ENCODE data around the gene CCND1. TPM values are rescaled to one million over a fixed set of nuclear protein-coding genes. Genes with fewer than 3 reads are reported as not detected.

Gene CCND1
- total RNA-seq, 4 donors from 2014 or later = 54.4 to 92.7 (median 62.0) TPM

- no peak for DNase-seq (ENCODE audit: extremely low spot score)
- H3K27ac ChIP-seq (replicated peaks in 1 of 4) = no peak overlapping the region
Measured at GRCh38 chr11:69660001-69660500, 19.1 kb downstream of the CCND1 start.

DNA sequence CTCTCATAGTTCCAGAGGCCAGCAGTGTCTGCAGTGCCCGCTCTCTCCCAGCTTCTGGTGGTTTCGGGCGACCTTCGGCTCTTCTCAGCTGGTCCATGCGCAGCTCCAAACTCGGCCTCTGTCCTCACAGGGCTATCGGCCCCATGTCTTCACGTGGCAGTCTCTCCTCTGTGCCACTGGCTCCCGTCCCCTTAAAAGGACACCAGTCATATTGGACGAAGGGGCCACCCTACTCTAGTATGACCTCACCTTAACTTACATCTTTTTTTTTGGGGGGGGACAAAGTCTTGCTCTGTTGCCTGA is 20.4 kb downstream of the CCND1 start:
- H3K4me1 ChIP-seq = peaks cover 0 to 6% (median 0%) of the 10 kb centered on the region in 4 donors
- no peak for DNase-seq (ENCODE audit: extremely low spot score)
- no peak overlapping the region for H3K4me3 ChIP-seq
- H3K27ac ChIP-seq (replicated peaks in 1 of 4) = no peak overlapping the region
- intact Hi-C loops (cut with DNase I) = no loop called here
- no peak for TF ChIP-seq CTCF (IDR thresholded peaks at IDR 0.05)
- no peak for TF ChIP-seq POLR2AphosphoS5 (IDR thresholded peaks at IDR 0.05)
- no peak for TF ChIP-seq POLR2A (IDR thresholded peaks at IDR 0.05; ENCODE audit: low read depth)
- TF ChIP-seq EP300 (IDR thresholded peaks at IDR 0.05) = no peak
- whole genome bisulfite sequencing = 69% methylated on average over 10 of the region's 10 CpGs
- peaks cover 16 to 57% (median 44%) of the 10 kb centered on the region in 4 donors for H3K36me3 ChIP-seq
- no peaks in the 10 kb centered on the region for H3K27me3 ChIP-seq
- no peaks in the 10 kb centered on the region for H3K9me3 ChIP-seq

More at GRCh38 chr11:69660001-69660500, 19.1 kb downstream of the CCND1 start:
- Histone ChIP-seq H3K36me3 (peaks cover 16 to 43% (median 32%) of the 10 kb centered on the region in 4 donors), H3K9me3 (no peaks in the 10 kb centered on the region), H3K4me1 (peaks cover 0 to 6% (median 0%) of the 10 kb centered on the region in 4 donors), H3K4me3 (no peak overlapping the region), H3K27me3 (no peaks in the 10 kb centered on the region)
- TF ChIP-seq POLR2AphosphoS5 (IDR thresholded peaks at IDR 0.05) = no peak
- intact Hi-C loops (cut with DNase I) = no loop called here
- WGBS = 93% methylated on average over 3 of the region's 4 CpGs

GRCh38 chr11:69662021-69662698 is 21.2 kb downstream of the CCND1 start:
- DNase-seq (ENCODE audit: extremely low spot score) = no peak
- intact Hi-C loops (cut with DNase I) = no loop called here
- no peaks in the 10 kb centered on the region for H3K27me3 ChIP-seq
- TF ChIP-seq POLR2AphosphoS5 (IDR thresholded peaks at IDR 0.05) (no peak), POLR2A (IDR thresholded peaks at IDR 0.05; ENCODE audit: low read depth) (no peak), EP300 (IDR thresholded peaks at IDR 0.05) (no peak), CTCF (IDR thresholded peaks at IDR 0.05) (no peak)
- 69% methylated on average over 16 of the region's 16 CpGs for whole genome bisulfite sequencing
- peaks cover 0 to 6% (median 0%) of the 10 kb centered on the region in 4 donors for H3K4me1 ChIP-seq
- no peaks in the 10 kb centered on the region for H3K9me3 ChIP-seq
- no peak overlapping the region for H3K4me3 ChIP-seq
- peaks cover 16 to 65% (median 51%) of the 10 kb centered on the region in 4 donors for H3K36me3 ChIP-seq
- H3K27ac ChIP-seq (replicated peaks in 1 of 4) = no peak overlapping the region

GRCh38 chr11:69662806-69663205 is 21.9 kb downstream of the CCND1 start:
- intact Hi-C loops (cut with DNase I) = no loop called here
- WGBS = 94% methylated on average over 13 of the region's 13 CpGs
- peaks cover 0 to 5% (median 0%) of the 10 kb centered on the region in 4 donors for H3K4me1 ChIP-seq
- no peak for TF ChIP-seq POLR2A (IDR thresholded peaks at IDR 0.05; ENCODE audit: low read depth)
- no peak for TF ChIP-seq EP300 (IDR thresholded peaks at IDR 0.05)
- no peak for TF ChIP-seq POLR2AphosphoS5 (IDR thresholded peaks at IDR 0.05)
- no peak for TF ChIP-seq CTCF (IDR thresholded peaks at IDR 0.05)
- H3K27me3 ChIP-seq = no peaks in the 10 kb centered on the region
- no peak overlapping the region for H3K4me3 ChIP-seq
- peaks cover 19 to 71% (median 58%) of the 10 kb centered on the region in 4 donors for H3K36me3 ChIP-seq
- no peaks in the 10 kb centered on the region for H3K9me3 ChIP-seq
- no peak for DNase-seq (ENCODE audit: extremely low spot score)
- no peak overlapping the region for H3K27ac ChIP-seq (replicated peaks in 1 of 4)

GRCh38 chr11:69663326-69663725 is 22.4 kb downstream of the CCND1 start:
- 92% methylated on average over 6 of the region's 6 CpGs for WGBS

More at GRCh38 chr11:69663326-69663725, 22.4 kb downstream of the CCND1 start:
- intact Hi-C loops (cut with DNase I) = no loop called here
- no peak for TF ChIP-seq POLR2AphosphoS5 (IDR thresholded peaks at IDR 0.05)
- TF ChIP-seq EP300 (IDR thresholded peaks at IDR 0.05) = no peak
- no peak for TF ChIP-seq POLR2A (IDR thresholded peaks at IDR 0.05; ENCODE audit: low read depth)
- TF ChIP-seq CTCF (IDR thresholded peaks at IDR 0.05) = no peak
- Histone ChIP-seq H3K4me1 (no peaks in the 10 kb centered on the region), H3K4me3 (no peak overlapping the region), H3K36me3 (peaks cover 23 to 74% (median 63%) of the 10 kb centered on the region in 4 donors), H3K9me3 (no peaks in the 10 kb centered on the region), H3K27ac (replicated peaks in 1 of 4) (no peak overlapping the region), H3K27me3 (no peaks in the 10 kb centered on the region)
- no peak for DNase-seq (ENCODE audit: extremely low spot score)
